OCI-LY1 (cell line): Measurements from ENCODE around the gene RPS14.

Experiments
- H2AFZ ChIP-seq: fragments of 200-600 bp; sonication (generic), shearing (Covaris generic); 2 replicates; pipeline ENCODE4 v1.6.0; 2014; ENCODE audit warnings: antibody characterized with exemption, mild to moderate bottlenecking, low read length
- H3F3A ChIP-seq: fragments of 200-600 bp; sonication (generic), shearing (Covaris generic); 2 replicates; pipeline ENCODE4 v1.6.0; 2014; ENCODE audit warnings: mild to moderate bottlenecking, antibody characterized with exemption, low read length, moderate library complexity; ENCODE audit not compliant: insufficient read depth
- H3K27ac ChIP-seq: fragments of 200-600 bp; sonication (generic); 2 replicates; pipeline ENCODE4 v1.5.1; 2014; ENCODE audit warnings: low read length, mixed run types, mild to moderate bottlenecking, low read depth; ENCODE audit not compliant: poor library complexity, severe bottlenecking
- H3K27me3 ChIP-seq: fragments of 200-600 bp; sonication (generic); 2 replicates; pipeline ENCODE4 v1.6.0; 2014; ENCODE audit warnings: antibody characterized with exemption, mild to moderate bottlenecking, low read length, moderate library complexity; ENCODE audit not compliant: insufficient read depth
- H3K36me3 ChIP-seq: fragments of 200-600 bp; sonication (generic); 2 replicates; pipeline ENCODE4 v1.6.1; 2014; ENCODE audit warnings: mild to moderate bottlenecking, antibody characterized with exemption, low read length, moderate library complexity, mixed read lengths; ENCODE audit not compliant: insufficient read depth
- H3K4me1 ChIP-seq: fragments of 200-600 bp; sonication (generic); 2 replicates; pipeline ENCODE4 v1.5.1; 2014; ENCODE audit warnings: mild to moderate bottlenecking, low read length, moderate library complexity; ENCODE audit not compliant: insufficient read depth, severe bottlenecking
- H3K4me2 ChIP-seq: fragments of 200-600 bp; sonication (generic), shearing (Covaris generic); 2 replicates; pipeline ENCODE4 v1.6.1; 2014; ENCODE audit warnings: low read length
- H3K4me3 ChIP-seq: fragments of 200-600 bp; sonication (generic); 2 replicates; pipeline ENCODE4 v1.5.1; 2014; ENCODE audit warnings: low read length, low read depth, mild to moderate bottlenecking, mixed read lengths; ENCODE audit not compliant: poor library complexity, severe bottlenecking
- H3K79me2 ChIP-seq: fragments of 200-600 bp; shearing (Covaris generic); 2 replicates; pipeline ENCODE4 v1.6.1; 2016; ENCODE audit warnings: mixed run types, low read length, mixed read lengths; ENCODE audit not compliant: insufficient read depth
- H3K9ac ChIP-seq: fragments of 200-600 bp; sonication (generic), shearing (Covaris generic); 2 replicates; pipeline ENCODE4 v1.6.1; 2014; ENCODE audit warnings: mild to moderate bottlenecking, low read length, mixed read lengths
- H3K9me2 ChIP-seq: fragments of 200-600 bp; sonication (generic), shearing (Covaris generic); 2 replicates; pipeline ENCODE4 v1.6.1; 2014; ENCODE audit warnings: low read depth, mild to moderate bottlenecking, low read length, mixed read lengths
- H3K9me3 ChIP-seq: fragments of 200-600 bp; shearing (Covaris generic); 2 replicates; pipeline ENCODE4 v1.6.1; 2014; ENCODE audit warnings: low read length, mixed read lengths
- H4K20me1 ChIP-seq: fragments of 200-600 bp; sonication (generic), shearing (Covaris generic); 2 replicates; pipeline ENCODE4 v1.6.0; 2016; ENCODE audit warnings: mild to moderate bottlenecking, low read length; ENCODE audit not compliant: insufficient read depth
- EZH2 ChIP-seq: fragments of 200-600 bp; sonication (generic), shearing (Covaris generic); IDR thresholded peaks from 2 replicates; pipeline ENCODE4 v1.8.0; 2017; ENCODE audit warnings: borderline replicate concordance, mixed run types, mild to moderate bottlenecking, antibody characterized with exemption, low read length, moderate library complexity, mixed read lengths
- TF ChIP-seq, protein P1 (sequence below): fragments of 200-600 bp; sonication (generic), shearing (Covaris generic); IDR thresholded peaks from 2 replicates; pipeline ENCODE4 v1.5.1; 2017; ENCODE audit warnings: mild to moderate bottlenecking, antibody characterized with exemption, low read length, moderate library complexity, mixed read lengths

RPS14 gene

DNA sequence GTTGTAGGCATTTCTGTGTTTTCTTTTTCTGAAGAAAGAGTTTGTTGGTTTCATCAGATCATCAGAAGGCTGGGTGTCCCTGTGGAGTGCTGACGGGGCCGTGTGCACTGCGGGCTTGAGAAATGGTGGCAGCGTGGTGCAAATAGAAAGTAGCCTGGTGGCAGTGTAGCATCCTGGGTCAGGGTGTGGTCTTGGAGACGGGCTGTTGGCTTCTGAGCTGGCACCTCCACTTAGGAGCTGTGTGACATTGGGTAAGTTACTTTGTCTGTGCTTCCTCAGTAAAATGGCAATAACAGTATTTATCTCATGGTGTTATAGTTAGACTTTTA lies 48.4 kb upstream of the RPS14 start:
- Histone ChIP-seq H3K4me3 (no peak overlapping the region), H3K79me2 (no peaks in the 10 kb centered on the region), H3K9ac (no peak overlapping the region), H3K9me3 (no peaks in the 10 kb centered on the region), H3K4me2 (no peak overlapping the region), H4K20me1 (no peaks in the 10 kb centered on the region), H3K36me3 (no peaks in the 10 kb centered on the region), H3K9me2 (no peaks in the 10 kb centered on the region), H3K27me3 (no peaks in the 10 kb centered on the region), H3K4me1 (no peaks in the 10 kb centered on the region), H2AFZ (no peak overlapping the region), H3F3A (no peaks in the 10 kb centered on the region), H3K27ac (no peak overlapping the region)
- TF ChIP-seq, protein P1, sequence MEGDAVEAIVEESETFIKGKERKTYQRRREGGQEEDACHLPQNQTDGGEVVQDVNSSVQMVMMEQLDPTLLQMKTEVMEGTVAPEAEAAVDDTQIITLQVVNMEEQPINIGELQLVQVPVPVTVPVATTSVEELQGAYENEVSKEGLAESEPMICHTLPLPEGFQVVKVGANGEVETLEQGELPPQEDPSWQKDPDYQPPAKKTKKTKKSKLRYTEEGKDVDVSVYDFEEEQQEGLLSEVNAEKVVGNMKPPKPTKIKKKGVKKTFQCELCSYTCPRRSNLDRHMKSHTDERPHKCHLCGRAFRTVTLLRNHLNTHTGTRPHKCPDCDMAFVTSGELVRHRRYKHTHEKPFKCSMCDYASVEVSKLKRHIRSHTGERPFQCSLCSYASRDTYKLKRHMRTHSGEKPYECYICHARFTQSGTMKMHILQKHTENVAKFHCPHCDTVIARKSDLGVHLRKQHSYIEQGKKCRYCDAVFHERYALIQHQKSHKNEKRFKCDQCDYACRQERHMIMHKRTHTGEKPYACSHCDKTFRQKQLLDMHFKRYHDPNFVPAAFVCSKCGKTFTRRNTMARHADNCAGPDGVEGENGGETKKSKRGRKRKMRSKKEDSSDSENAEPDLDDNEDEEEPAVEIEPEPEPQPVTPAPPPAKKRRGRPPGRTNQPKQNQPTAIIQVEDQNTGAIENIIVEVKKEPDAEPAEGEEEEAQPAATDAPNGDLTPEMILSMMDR, result no peak
- no peak for TF ChIP-seq EZH2

DNA sequence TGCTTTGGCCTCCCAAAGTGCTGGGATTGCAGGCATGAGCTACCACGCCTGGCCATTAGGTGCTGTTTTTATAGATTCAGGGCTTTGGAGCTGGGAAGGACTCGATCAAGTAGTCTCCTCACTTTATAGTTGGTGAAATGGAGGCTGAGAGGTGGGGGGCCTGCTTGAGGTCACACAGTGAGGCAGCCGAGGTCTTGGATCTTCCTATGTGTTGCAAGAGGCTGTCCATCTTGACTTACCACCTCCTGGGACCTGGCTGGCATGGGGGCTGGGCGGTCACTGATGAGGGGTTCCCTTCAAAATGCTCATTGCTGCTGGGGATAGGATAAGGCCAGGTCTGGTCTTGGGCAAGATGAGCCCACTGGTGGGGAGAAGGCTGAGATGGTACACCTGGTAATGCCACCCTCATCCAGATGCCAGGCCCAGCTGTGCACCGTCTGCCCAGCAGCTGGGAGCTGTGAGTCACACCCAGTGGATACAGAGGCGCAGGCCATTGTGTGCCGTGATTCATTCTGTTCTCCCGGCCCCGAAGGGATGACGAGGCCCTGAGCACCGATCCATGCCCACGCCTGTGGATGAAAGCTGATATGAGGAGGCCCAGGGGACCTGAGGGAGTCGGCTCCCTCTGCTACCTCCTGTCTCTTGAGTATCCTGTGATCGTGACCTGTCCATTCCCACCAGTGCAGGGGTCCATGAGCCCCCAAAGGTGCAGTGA lies 47.9 kb upstream of the RPS14 start:
- Histone ChIP-seq H4K20me1 (no peaks in the 10 kb centered on the region), H3K27ac (no peak overlapping the region), H3K27me3 (no peaks in the 10 kb centered on the region), H2AFZ (no peak overlapping the region), H3K4me2 (no peak overlapping the region), H3F3A (no peaks in the 10 kb centered on the region), H3K4me3 (no peak overlapping the region), H3K9me2 (no peaks in the 10 kb centered on the region), H3K9me3 (no peaks in the 10 kb centered on the region), H3K4me1 (no peaks in the 10 kb centered on the region), H3K36me3 (no peaks in the 10 kb centered on the region), H3K9ac (no peak overlapping the region), H3K79me2 (no peaks in the 10 kb centered on the region)
- TF ChIP-seq EZH2, result no peak
- TF ChIP-seq, protein P1, result no peak

DNA sequence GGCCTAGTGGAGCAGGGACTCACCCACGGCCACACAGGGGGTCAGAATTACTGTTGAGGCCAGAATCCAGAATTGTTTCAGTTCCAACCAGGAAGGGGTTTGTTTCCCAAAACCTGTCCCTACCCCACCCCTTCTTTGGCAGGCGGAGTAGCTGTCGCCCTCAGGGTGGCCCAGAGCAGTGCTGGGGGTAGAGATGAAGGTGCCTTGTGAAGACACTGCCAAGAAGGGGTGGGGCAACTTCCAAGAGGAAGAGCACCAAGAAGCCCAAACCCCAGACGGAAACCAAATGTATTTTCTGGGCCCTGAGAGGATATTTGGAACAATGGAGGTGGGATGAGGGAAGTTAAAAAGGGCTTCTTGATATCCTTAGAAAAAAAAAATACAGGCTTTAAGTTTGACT lies 47.0 kb upstream of the RPS14 start:
- H3F3A ChIP-seq, result no peaks in the 10 kb centered on the region
- no peaks in the 10 kb centered on the region for H3K9me3 ChIP-seq
- no peaks in the 10 kb centered on the region for H3K4me1 ChIP-seq
- H3K9me2 ChIP-seq, result no peaks in the 10 kb centered on the region
- H3K27me3 ChIP-seq, result no peaks in the 10 kb centered on the region
- no peaks in the 10 kb centered on the region for H3K36me3 ChIP-seq
- no peaks in the 10 kb centered on the region for H3K79me2 ChIP-seq
- H3K9ac ChIP-seq, result no peak overlapping the region
- H3K4me2 ChIP-seq, result no peak overlapping the region
- H4K20me1 ChIP-seq, result no peaks in the 10 kb centered on the region
- H3K27ac ChIP-seq, result no peak overlapping the region
- no peak overlapping the region for H3K4me3 ChIP-seq
- TF ChIP-seq EZH2, result no peak
- TF ChIP-seq, protein P1, result no peak
- H2AFZ ChIP-seq, result no peak overlapping the region
